HepG2 (cell line): ENCODE measurements around the gene SLC16A7.

Experiments
- FOXJ3 ChIP-seq: sonication (generic); formaldehyde crosslinking; IDR thresholded peaks from 2 replicates; pipeline ENCODE4 v1.4.0; 2020; ENCODE audit warnings: missing genetic modification reagents, mild to moderate bottlenecking, borderline replicate concordance
- IKZF4 ChIP-seq: sonication (generic); formaldehyde crosslinking; IDR thresholded peaks from 2 replicates; pipeline ENCODE4 v1.5.1; 2020; ENCODE audit warnings: borderline replicate concordance, mild to moderate bottlenecking, low read depth, missing genetic modification reagents; ENCODE audit errors: not compliant biosample characterization
- MAZ ChIP-seq, 2 experiments: sonication (generic) in 1 of 2; formaldehyde crosslinking in 1 of 2; IDR thresholded peaks; 2 replicates each; pipeline versions ENCODE4 v1.5.0 to v1.6.1; 2012 to 2020; ENCODE audit warnings: low read depth in 2 of 2, mild to moderate bottlenecking in 2 of 2, borderline replicate concordance in 1 of 2, improper control_type of control experiment in 1 of 2, low read length in 1 of 2, missing genetic modification reagents in 1 of 2, moderate library complexity in 1 of 2
- MIXL1 ChIP-seq: IDR thresholded peaks from 2 replicates; pipeline ENCODE4 v1.6.1; 2016
- RBM39 ChIP-seq: fragments of 200-400 bp; formaldehyde crosslinking; IDR thresholded peaks from one replicate; pipeline ENCODE4 v1.6.1; 2018; ENCODE audit warnings: antibody characterized with exemption, mild to moderate bottlenecking, low read depth, low read length; ENCODE audit not compliant: poor library complexity, severe bottlenecking
- RFX3 ChIP-seq: IDR thresholded peaks from 2 replicates; pipeline ENCODE4 v1.6.1; 2016; ENCODE audit warnings: missing biosample characterization, missing genetic modification reagents
- TCF7L2 ChIP-seq: IDR thresholded peaks from 2 replicates; pipeline ENCODE4 v1.6.1; 2011; ENCODE audit warnings: mild to moderate bottlenecking, low read depth, low read length, moderate library complexity
- ZBTB40 ChIP-seq, 2 experiments: fragments of 450-650 bp in 1 of 2; sonication (generic) in 1 of 2; formaldehyde crosslinking in 1 of 2; IDR thresholded peaks; 2 replicates each; pipeline versions ENCODE4 v1.6.1 to v1.8.0; 2016 to 2022; ENCODE audit warnings: antibody characterized with exemption in 1 of 2, mild to moderate bottlenecking in 1 of 2, missing genetic modification reagents in 1 of 2
- ZNF253 ChIP-seq: sonication (generic); formaldehyde crosslinking; IDR thresholded peaks from 2 replicates; pipeline ENCODE4 v1.8.0; 2022; ENCODE audit warnings: mild to moderate bottlenecking, missing genetic modification reagents, borderline replicate concordance
- ZNF580 ChIP-seq: IDR thresholded peaks from 2 replicates; pipeline ENCODE4 v1.6.1; 2016; ENCODE audit warnings: low read depth, borderline replicate concordance
- TF ChIP-seq, protein P1 (sequence below): IDR thresholded peaks from 2 replicates; pipeline ENCODE4 v1.6.1; 2012; ENCODE audit warnings: inconsistent platforms
- TF ChIP-seq, protein P2 (sequence below): sonication (generic); formaldehyde crosslinking; IDR thresholded peaks from 2 replicates; pipeline ENCODE4 v1.4.0; 2020; ENCODE audit warnings: mild to moderate bottlenecking, missing genetic modification reagents, borderline replicate concordance

GRCh38 chr12:59761542-59761941, 165.7 kb downstream of the SLC16A7 start:
- TF ChIP-seq RBM39, result no peak
- TF ChIP-seq, protein P1, sequence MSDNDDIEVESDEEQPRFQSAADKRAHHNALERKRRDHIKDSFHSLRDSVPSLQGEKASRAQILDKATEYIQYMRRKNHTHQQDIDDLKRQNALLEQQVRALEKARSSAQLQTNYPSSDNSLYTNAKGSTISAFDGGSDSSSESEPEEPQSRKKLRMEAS, result no peak
- TF ChIP-seq ZBTB40 (IDR thresholded peaks at IDR 0.05), result no peak
- no peak for TF ChIP-seq ZBTB40 (CRISPR knock-in tag; IDR thresholded peaks at IDR 0.05)
- no peak for TF ChIP-seq IKZF4 (CRISPR knock-in tag)
- no peak for TF ChIP-seq ZNF580 (CRISPR knock-in tag)
- TF ChIP-seq FOXJ3 (CRISPR knock-in tag), result no peak
- TF ChIP-seq RFX3 (CRISPR knock-in tag), result no peak
- no peak for TF ChIP-seq ZNF253 (CRISPR knock-in tag)
- TF ChIP-seq TCF7L2, result no peak
- TF ChIP-seq, protein P2, sequence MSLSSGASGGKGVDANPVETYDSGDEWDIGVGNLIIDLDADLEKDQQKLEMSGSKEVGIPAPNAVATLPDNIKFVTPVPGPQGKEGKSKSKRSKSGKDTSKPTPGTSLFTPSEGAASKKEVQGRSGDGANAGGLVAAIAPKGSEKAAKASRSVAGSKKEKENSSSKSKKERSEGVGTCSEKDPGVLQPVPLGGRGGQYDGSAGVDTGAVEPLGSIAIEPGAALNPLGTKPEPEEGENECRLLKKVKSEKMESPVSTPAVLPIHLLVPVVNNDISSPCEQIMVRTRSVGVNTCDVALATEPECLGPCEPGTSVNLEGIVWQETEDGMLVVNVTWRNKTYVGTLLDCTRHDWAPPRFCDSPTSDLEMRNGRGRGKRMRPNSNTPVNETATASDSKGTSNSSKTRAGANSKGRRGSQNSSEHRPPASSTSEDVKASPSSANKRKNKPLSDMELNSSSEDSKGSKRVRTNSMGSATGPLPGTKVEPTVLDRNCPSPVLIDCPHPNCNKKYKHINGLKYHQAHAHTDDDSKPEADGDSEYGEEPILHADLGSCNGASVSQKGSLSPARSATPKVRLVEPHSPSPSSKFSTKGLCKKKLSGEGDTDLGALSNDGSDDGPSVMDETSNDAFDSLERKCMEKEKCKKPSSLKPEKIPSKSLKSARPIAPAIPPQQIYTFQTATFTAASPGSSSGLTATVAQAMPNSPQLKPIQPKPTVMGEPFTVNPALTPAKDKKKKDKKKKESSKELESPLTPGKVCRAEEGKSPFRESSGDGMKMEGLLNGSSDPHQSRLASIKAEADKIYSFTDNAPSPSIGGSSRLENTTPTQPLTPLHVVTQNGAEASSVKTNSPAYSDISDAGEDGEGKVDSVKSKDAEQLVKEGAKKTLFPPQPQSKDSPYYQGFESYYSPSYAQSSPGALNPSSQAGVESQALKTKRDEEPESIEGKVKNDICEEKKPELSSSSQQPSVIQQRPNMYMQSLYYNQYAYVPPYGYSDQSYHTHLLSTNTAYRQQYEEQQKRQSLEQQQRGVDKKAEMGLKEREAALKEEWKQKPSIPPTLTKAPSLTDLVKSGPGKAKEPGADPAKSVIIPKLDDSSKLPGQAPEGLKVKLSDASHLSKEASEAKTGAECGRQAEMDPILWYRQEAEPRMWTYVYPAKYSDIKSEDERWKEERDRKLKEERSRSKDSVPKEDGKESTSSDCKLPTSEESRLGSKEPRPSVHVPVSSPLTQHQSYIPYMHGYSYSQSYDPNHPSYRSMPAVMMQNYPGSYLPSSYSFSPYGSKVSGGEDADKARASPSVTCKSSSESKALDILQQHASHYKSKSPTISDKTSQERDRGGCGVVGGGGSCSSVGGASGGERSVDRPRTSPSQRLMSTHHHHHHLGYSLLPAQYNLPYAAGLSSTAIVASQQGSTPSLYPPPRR (CRISPR knock-in tag), result no peak
- TF ChIP-seq MAZ (IDR thresholded peaks at IDR 0.05; ENCODE audit: borderline replicate concordance, low read depth, low read length), result no peak
- TF ChIP-seq MAZ (CRISPR knock-in tag; IDR thresholded peaks at IDR 0.05; ENCODE audit: low read depth), result no peak
- TF ChIP-seq MIXL1, result no peak
